Measurements from ENCODE around the gene KCNJ18. TPM values are rescaled to one million over a fixed set of nuclear protein-coding genes. Genes with fewer than 3 reads are reported as not detected.
"Not testable (repeated sequence)": the region's sequence is repeated elsewhere in the genome, so short reads cannot be mapped to it uniquely, and the experiment has no call there.

The KCNJ18 gene
- total RNA-seq, 1 donor from 2014 or later: not detected

DNA sequence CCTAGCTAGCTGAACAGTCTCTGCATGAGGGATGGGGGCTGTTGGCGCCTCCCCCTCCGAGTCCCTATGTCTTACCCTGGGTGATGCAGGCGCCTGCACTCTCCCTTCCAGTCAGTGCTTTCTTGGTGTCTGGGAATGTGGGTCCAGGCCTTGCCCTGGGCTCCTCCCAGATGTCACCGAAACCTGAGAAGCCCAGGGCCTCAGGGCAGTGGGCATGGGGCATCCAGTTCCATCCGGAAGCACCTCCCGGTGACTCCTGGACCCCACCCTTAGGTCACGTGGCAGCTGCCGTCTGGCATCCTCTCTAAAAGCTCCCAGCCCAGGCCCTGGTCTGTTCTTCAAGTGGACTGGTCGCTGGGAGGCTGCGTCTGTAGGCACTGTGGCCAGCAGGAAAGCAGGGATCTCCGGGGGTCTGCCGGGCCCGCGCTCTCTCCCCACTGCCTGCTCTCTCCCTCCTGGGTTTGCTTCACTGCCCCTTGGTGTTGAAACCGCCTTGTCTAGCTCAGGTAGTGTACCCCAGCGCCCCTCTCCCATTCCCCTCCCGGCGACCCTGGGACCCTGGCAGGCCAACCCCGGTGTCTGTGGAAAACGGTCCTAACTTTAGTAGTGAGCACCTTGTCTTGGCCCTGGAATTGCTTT, 6.2 kb downstream of the KCNJ18 start:
- ATAC-seq; intact Hi-C loops (cut with DNase I); DNase-seq (ENCODE audit: low spot score): not testable (repeated sequence)

- intact Hi-C loops (cut with DNase I): not testable (repeated sequence)
Measured at GRCh38 chr17:21699124-21699523, 6.8 kb downstream of the KCNJ18 start.

DNA sequence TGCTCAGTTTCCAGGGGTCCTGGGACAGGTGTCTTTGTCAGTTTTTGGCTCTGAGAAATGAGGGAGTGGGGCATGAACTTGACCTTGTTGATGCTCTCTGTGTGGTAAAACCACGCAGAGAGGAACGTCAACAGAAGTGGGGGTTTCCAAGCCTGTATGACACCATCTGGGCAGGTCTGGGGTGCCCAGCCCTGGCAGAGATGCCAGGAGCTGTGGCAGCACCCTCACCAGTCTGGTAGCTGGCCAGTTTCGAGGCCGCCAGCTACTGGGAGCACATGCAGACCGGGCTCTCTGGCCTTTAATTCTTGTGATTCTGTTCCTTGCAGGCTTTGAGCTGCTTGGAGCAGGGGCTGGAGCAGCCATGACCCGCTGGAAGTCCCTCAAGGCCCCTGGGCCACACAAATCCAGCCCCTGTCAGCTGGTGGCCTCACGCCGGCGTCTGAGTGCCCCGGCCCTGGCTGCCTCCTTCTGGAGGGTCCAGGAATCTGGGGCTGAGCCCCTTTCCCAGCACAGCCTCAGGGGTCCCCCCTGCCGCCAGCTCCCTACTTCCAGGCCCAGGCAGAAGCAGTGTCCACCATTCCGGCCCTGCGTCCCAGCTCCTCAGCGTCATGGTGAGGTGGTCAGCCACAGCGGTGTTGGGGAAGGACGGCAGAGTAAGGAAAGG, 7.4 kb downstream of the KCNJ18 start:
- ATAC-seq; DNase-seq (ENCODE audit: low spot score); intact Hi-C loops (cut with DNase I): not testable (repeated sequence)

More at GRCh38 chr17:21699124-21699523, 6.8 kb downstream of the KCNJ18 start:
- not testable (repeated sequence) for ATAC-seq; DNase-seq (ENCODE audit: low spot score)

GRCh38 chr17:21701090-21701489, 8.8 kb downstream of the KCNJ18 start:
- intact Hi-C loops (cut with DNase I); ATAC-seq: not testable (repeated sequence)
- peak; percentile 39 for DNase-seq (ENCODE audit: low spot score)

GRCh38 chr17:21702029-21702428, 9.7 kb downstream of the KCNJ18 start:
- intact Hi-C loops (cut with DNase I); DNase-seq (ENCODE audit: low spot score); ATAC-seq: not testable (repeated sequence)

GRCh38 chr17:21702521-21702920, 10.2 kb downstream of the KCNJ18 start:
- ATAC-seq; intact Hi-C loops (cut with DNase I): not testable (repeated sequence)
- peak; percentile 41 for DNase-seq (ENCODE audit: low spot score)

GRCh38 chr17:21702940-21703640, 10.8 kb downstream of the KCNJ18 start:
- intact Hi-C loops (cut with DNase I); ATAC-seq; DNase-seq (ENCODE audit: low spot score): not testable (repeated sequence)

DNA sequence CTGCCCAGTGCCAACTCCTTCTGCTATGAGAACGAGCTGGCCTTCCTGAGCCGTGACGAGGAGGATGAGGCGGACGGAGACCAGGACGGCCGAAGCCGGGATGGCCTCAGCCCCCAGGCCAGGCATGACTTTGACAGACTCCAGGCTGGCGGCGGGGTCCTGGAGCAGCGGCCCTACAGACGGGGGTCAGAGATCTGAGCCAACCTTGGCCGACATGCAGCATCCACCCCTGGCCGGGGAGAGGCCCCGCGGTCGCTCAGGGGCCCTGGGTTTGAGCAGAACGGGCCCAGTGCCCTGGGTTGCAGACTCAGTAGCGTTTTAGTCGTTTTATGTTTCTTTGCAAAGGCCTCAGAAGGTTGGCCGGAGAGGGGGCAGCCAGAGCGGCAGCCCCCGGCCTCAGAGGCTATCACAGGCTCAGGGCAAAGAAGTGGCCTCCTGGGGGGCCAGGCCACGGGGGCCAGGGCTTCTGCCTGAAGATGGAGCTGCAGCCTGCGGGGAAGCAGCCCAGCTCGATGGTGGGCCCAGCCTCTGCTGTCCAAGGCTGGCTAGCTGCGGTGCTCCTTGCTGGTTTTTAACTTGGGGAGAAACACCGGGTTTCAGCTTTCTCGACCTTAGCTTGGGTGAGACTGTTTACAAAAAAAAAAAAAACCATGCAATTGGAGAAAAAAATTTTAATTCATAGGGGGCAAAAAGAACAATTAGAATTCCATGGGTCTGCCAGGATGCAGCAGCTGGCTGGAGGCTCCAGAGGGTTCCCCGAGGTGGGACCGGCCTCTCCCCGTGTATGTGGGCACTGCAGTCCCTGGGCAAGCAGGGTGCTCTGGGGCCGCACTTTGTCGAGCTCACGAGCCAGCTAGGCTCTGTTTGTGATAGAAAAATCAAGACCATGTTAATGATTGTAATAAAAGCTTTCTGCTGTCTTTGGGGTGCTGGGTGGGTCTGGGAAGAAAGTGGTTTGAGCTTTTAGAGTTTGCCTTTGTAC, 11.9 kb downstream of the KCNJ18 start:
- DNase-seq (ENCODE audit: low spot score): peak; percentile 54
- ATAC-seq; intact Hi-C loops (cut with DNase I): not testable (repeated sequence)

- ATAC-seq (no peak), DNase-seq (ENCODE audit: low spot score) (peak; percentile 47)
- intact Hi-C loops (cut with DNase I): no loop called here
Measured at GRCh38 chr17:21705021-21705601, 12.8 kb downstream of the KCNJ18 start.

DNA sequence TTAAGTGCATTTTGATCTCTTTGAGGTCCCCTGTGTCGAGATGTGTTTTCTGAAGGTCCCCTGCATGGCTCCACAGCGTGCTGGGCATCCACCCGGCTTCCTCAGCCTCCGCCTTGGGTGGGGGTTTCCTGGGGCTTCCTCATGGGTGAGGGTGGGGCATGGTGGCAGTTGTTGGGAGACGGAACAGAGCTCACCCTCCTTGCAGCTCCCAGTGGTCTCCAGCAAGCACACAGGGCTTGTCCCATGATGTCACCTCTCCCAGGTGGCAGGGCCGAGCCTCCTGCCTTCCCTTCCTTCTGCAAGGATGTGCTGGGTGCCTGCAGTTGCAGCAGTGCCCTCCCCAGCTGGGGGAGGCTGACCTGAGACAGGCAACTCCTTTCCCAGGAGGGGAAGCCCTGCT, 13.4 kb downstream of the KCNJ18 start:
- intact Hi-C loops (cut with DNase I); ATAC-seq: not testable (repeated sequence)
- peak; percentile 30 for DNase-seq (ENCODE audit: low spot score)

- ATAC-seq; intact Hi-C loops (cut with DNase I): not testable (repeated sequence)
- peak; percentile 35 for DNase-seq (ENCODE audit: low spot score)
Measured at GRCh38 chr17:21706546-21706945, 14.2 kb downstream of the KCNJ18 start.

DNA sequence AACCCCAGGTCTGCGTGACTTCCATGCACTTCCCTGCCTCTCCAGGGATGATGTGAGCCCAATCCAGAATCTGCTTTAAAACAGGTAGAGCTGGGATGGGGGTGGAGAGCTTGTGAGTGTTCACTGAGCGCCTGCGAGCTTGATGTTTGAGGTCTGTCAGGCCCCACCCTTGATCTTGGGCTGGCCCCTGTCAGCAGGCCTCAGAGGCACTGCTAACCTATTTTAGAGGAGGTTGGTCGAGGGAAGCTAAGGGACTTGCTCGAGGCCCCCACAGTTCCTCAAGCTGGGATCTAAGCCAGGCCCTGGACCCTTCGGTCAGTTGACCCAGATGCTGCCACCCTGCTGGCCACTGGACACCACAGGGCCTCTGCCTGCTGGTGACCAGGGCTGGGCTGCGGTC, 14.8 kb downstream of the KCNJ18 start:
- intact Hi-C loops (cut with DNase I); ATAC-seq: not testable (repeated sequence)
- DNase-seq (ENCODE audit: low spot score): peak; percentile 31

- peak; percentile 33 for DNase-seq (ENCODE audit: low spot score)
- intact Hi-C loops (cut with DNase I); ATAC-seq: not testable (repeated sequence)
Measured at GRCh38 chr17:21707711-21708611, 15.6 kb downstream of the KCNJ18 start.

DNA sequence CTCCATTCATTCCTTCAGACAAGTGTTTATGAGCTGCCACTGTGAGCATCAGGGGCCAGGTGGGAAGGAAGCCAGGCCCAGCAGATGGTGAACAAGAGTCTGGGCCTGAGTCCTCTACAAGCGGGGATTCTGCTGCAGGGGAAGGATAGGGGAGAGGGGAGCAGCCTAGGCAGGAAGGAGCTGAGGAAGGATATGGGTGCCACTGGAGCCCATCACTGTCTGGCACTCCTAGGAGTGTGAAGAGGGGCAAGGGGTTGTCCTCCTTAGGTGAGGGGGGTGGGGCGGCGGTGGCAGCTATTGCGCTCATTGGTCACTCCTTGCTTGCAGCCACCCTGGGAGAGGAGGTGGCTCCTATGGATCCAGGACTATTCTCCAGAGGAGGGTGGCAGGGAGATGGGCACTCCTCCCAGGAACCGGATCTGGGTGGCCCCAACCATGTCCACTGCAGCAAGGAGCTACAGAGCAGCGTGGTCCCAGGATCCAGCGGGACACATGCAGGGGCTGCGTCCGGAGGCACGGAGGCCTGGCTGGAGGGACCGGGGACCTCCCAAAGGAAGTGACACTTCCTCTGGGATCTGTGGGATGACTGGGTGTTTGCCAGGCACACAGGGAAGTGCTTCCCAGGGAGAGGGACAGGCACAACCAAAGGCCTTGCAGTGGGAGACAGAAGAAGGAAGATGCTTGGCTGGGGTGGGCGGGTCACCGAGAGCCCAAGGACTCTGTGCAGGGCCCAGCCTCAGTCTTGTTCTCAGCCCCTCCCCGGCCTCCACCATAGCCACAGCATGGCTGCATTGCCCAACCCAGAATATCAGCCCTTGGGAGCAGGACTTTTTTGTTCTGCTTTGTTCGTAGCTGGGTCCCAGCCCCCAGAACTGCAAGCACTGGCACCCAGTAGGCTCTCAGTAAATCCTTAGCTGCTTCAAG, 16.6 kb downstream of the KCNJ18 start:
- intact Hi-C loops (cut with DNase I); ATAC-seq; DNase-seq (ENCODE audit: low spot score): not testable (repeated sequence)

GRCh38 chr17:21709994-21710393, 17.7 kb downstream of the KCNJ18 start:
- intact Hi-C loops (cut with DNase I); DNase-seq (ENCODE audit: low spot score); ATAC-seq: not testable (repeated sequence)

- intact Hi-C loops (cut with DNase I); DNase-seq (ENCODE audit: low spot score); ATAC-seq: not testable (repeated sequence)
Measured at GRCh38 chr17:21710486-21710885, 18.2 kb downstream of the KCNJ18 start.
